DND-41 (cell line): Measurements from ENCODE around the gene DHRSX.

Experiments
- EZH2 ChIP-seq: IDR thresholded peaks from 3 replicates; pipeline ENCODE4 v1.6.1; 2012; ENCODE audit warnings: borderline replicate concordance, low read depth, mild to moderate bottlenecking, moderate library complexity, low read length, inconsistent platforms; ENCODE audit not compliant: severe bottlenecking
- TF ChIP-seq, protein P1 (sequence below): IDR thresholded peaks from 2 replicates; pipeline ENCODE4 v1.5.1; 2012; ENCODE audit warnings: borderline replicate concordance, low read length, moderate library complexity, mild to moderate bottlenecking; ENCODE audit not compliant: poor library complexity, severe bottlenecking; ENCODE audit errors: extremely low read depth

DNA sequence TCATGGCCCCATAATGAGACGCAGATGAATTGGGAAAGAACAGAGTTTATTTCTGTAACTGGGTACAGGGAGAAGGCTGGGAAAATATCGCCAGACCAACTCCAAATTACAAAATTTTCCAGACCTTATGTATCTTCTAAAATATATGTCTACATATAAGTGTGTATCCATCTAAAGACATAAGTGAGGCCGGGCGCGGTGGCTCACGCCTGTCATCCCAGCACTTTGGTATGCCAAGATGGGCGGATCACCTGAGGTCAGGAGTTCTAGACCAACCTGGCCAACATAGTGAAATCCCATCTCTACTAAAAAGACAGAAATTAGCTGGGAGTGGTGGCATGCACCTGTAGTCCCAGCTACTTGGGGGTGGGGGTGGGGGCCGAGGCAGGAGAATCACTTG, 11.7 kb upstream of the DHRSX start:
- TF ChIP-seq, protein P1, sequence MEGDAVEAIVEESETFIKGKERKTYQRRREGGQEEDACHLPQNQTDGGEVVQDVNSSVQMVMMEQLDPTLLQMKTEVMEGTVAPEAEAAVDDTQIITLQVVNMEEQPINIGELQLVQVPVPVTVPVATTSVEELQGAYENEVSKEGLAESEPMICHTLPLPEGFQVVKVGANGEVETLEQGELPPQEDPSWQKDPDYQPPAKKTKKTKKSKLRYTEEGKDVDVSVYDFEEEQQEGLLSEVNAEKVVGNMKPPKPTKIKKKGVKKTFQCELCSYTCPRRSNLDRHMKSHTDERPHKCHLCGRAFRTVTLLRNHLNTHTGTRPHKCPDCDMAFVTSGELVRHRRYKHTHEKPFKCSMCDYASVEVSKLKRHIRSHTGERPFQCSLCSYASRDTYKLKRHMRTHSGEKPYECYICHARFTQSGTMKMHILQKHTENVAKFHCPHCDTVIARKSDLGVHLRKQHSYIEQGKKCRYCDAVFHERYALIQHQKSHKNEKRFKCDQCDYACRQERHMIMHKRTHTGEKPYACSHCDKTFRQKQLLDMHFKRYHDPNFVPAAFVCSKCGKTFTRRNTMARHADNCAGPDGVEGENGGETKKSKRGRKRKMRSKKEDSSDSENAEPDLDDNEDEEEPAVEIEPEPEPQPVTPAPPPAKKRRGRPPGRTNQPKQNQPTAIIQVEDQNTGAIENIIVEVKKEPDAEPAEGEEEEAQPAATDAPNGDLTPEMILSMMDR: no peak
- TF ChIP-seq EZH2: no peak
